Omental fat pad (tissue), 4 donors: ENCODE results near the gene ZFYVE21. TPM values are rescaled to one million over a fixed set of nuclear protein-coding genes. Genes with fewer than 3 reads are reported as not detected.

Source experiments
- ATAC-seq: fragments of 150-250 bp; one replicate; pipeline ENCODE4 v1.9.1; 2016; ENCODE audit warnings: mild to moderate bottlenecking, moderate library complexity; ENCODE audit not compliant: low FRiP score
- DNase-seq: peaks from one replicate; pipeline ENCODE4 v3.0.0-alpha.2; 2019; ENCODE audit warnings: low spot score
- CTCF ChIP-seq, 3 donors: fragments of 450-650 bp; IDR thresholded peaks; one replicate each; pipeline ENCODE4 v1.5.1; 2016 to 2017; ENCODE audit warnings: antibody characterized with exemption in 3 of 3, mild to moderate bottlenecking in 3 of 3, moderate library complexity in 2 of 3
- total RNA-seq, 4 donors: library from RNA; depleted of rRNA; stranded (reverse); fragments of >200 nt; gene quantifications; one replicate each; pipeline ENCODE4 v1.1.0, GENCODE V29; 2016

The ZFYVE21 gene
- total RNA-seq, 4 donors from 2014 or later, result 66.1 to 145 (median 97.1) TPM

- no peak for TF ChIP-seq CTCF (IDR thresholded peaks at IDR 0.05)
- ATAC-seq (no peak), DNase-seq (no peak)
Measured at GRCh38 chr14:103702095-103702494, 13.5 kb upstream of the ZFYVE21 start.

- ATAC-seq, result no peak
- TF ChIP-seq CTCF (IDR thresholded peaks at IDR 0.05), result no peak
- no peak for DNase-seq
Measured at GRCh38 chr14:103702497-103703432, 12.8 kb upstream of the ZFYVE21 start.

GRCh38 chr14:103703433-103704385, 11.9 kb upstream of the ZFYVE21 start:
- ATAC-seq, result no peak

GRCh38 chr14:103704708-103705107, 10.9 kb upstream of the ZFYVE21 start:
- DNase-seq, result no peak
- ATAC-seq, result no peak
- TF ChIP-seq CTCF (IDR thresholded peaks at IDR 0.05), result no peak

More at GRCh38 chr14:103703433-103704385, 11.9 kb upstream of the ZFYVE21 start:
- TF ChIP-seq CTCF (IDR thresholded peaks at IDR 0.05), result no peak
- no peak for DNase-seq

- ATAC-seq, result no peak
- no peak for TF ChIP-seq CTCF (IDR thresholded peaks at IDR 0.05)
- DNase-seq, result no peak
Measured at GRCh38 chr14:103705118-103705503, 10.5 kb upstream of the ZFYVE21 start.

GRCh38 chr14:103705504-103706284, 9.9 kb upstream of the ZFYVE21 start:
- DNase-seq (no peak), ATAC-seq (no peak)
- no peak for TF ChIP-seq CTCF (IDR thresholded peaks at IDR 0.05)
